Left lung (tissue), 10 donors: ENCODE results near the gene KCNH4. TPM values are rescaled to one million over a fixed set of nuclear protein-coding genes. Genes with fewer than 3 reads are reported as not detected.
A peak's percentile ranks its signal among the peaks of the same experiment; 100 is the strongest.
"Not testable (repeated sequence)": the region's sequence is repeated elsewhere in the genome, so short reads cannot be mapped to it uniquely, and the experiment has no call there.

Experiments
- ATAC-seq: fragments of 200-7000 bp; cut with Tn5 transposase; one replicate; pipeline ENCODE4 v1.9.1; 2020; ENCODE audit warnings: moderate library complexity
- DNase-seq, 4 donors: peaks; one replicate each; pipeline ENCODE4 v3.0.0-alpha.2; 2013 to 2020
- H3K27ac ChIP-seq, 2 donors: fragments of 200-600 bp; sonication (generic) in 1 of 2; one replicate each; pipeline versions ENCODE4 v1.5.0 to v1.8.0; 2020 to 2021
- H3K27me3 ChIP-seq, 2 donors: fragments of 200-600 bp; sonication (generic) in 1 of 2; one replicate each; pipeline versions ENCODE4 v1.5.0 to v1.8.0; 2020 to 2021
- H3K36me3 ChIP-seq, 2 donors: fragments of 200-600 bp; sonication (generic) in 1 of 2; one replicate each; pipeline versions ENCODE4 v1.5.0 to v1.8.0; 2020 to 2021
- H3K4me1 ChIP-seq, 2 donors: fragments of 200-600 bp; one replicate each; pipeline ENCODE4 v1.8.0; 2021
- H3K4me3 ChIP-seq, 2 donors: fragments of 200-600 bp; sonication (generic) in 1 of 2; one replicate each; pipeline versions ENCODE4 v1.5.0 to v1.8.0; 2020 to 2021; ENCODE audit warnings: mild to moderate bottlenecking in 1 of 2
- H3K9me3 ChIP-seq, 2 donors: fragments of 200-600 bp; sonication (generic) in 1 of 2; one replicate each; pipeline versions ENCODE4 v1.5.0 to v1.8.0; 2020 to 2021
- CTCF ChIP-seq, 2 donors: fragments of 200-600 bp; sonication (generic) in 1 of 2; IDR thresholded peaks; one replicate each; pipeline versions ENCODE4 v1.5.0 to v1.8.0; 2021; ENCODE audit warnings: antibody characterized with exemption in 2 of 2
- intact Hi-C, 2 donors: fragments of 100-400 bp; cut with DNase I; formaldehyde crosslinking; loops; one replicate each; pipeline versions ENCODE4 v1.11.2 to v1.14.2; 2022
- polyA plus RNA-seq, 6 donors: library from polyadenylated mRNA; unstranded; fragments of 120-200 nt; gene quantifications; one replicate each; pipeline ENCODE4 v1.2.1, GENCODE V29; 2013; ENCODE audit not compliant: insufficient read length in 6 of 6
- total RNA-seq, 2 donors: library from RNA; stranded (reverse); fragmentation: NEBNext Ultra II Directional; extraction: Animal tissue kit (Norgen Biotek cat#: 25700); gene quantifications; one replicate each; pipeline ENCODE4 v1.2.1, GENCODE V29; 2021
- donor health status: DM: no; HTN: yes; CAD: no.
- donor health status: DM: no; HTN: no; CAD: no.

KCNH4 gene
- total and polyA plus RNA-seq, 8 donors: 0.03 to 0.16 (median 0.04) TPM; not detected in 2

- ATAC-seq (no peak), DNase-seq (no peak)
- peaks cover 0 to 98% of the 10 kb centered on the region in 2 donors for H3K36me3 ChIP-seq
- TF ChIP-seq CTCF (IDR thresholded peaks at IDR 0.05): no peak
- intact Hi-C loops: no loop called here
- peaks cover 0 to 8% of the 10 kb centered on the region in 2 donors for H3K4me1 ChIP-seq
- H3K9me3 ChIP-seq: no peaks in the 10 kb centered on the region
- H3K4me3 ChIP-seq: no peak overlapping the region
- no peak overlapping the region for H3K27ac ChIP-seq
- H3K27me3 ChIP-seq: no peaks in the 10 kb centered on the region
These were observed 29.1 kb upstream of the KCNH4 start for GRCh38 chr17:42210046-42210445.

- DNase-seq, H3K9me3 ChIP-seq, H3K4me1 ChIP-seq, H3K27me3 ChIP-seq, intact Hi-C loops, H3K4me3 ChIP-seq: not testable (repeated sequence)
- H3K36me3 ChIP-seq: peaks cover 0 to 98% of the 10 kb centered on the region in 2 donors
- peak; percentile 38 for ATAC-seq
- H3K27ac ChIP-seq: peak overlapping the region in 1 of 2 donors; percentile 13
These were observed 25.2 kb upstream of the KCNH4 start for GRCh38 chr17:42206153-42206612.

- no peak for TF ChIP-seq CTCF (IDR thresholded peaks at IDR 0.05)
- H3K4me3 ChIP-seq: no peak overlapping the region
- intact Hi-C loops: no loop called here
- no peak overlapping the region for H3K27ac ChIP-seq
- peaks cover 0 to 88% of the 10 kb centered on the region in 2 donors for H3K36me3 ChIP-seq
- H3K4me1 ChIP-seq: peaks cover 0 to 18% of the 10 kb centered on the region in 2 donors
- no peaks in the 10 kb centered on the region for H3K27me3 ChIP-seq
- DNase-seq: no peak
- ATAC-seq: no peak
- H3K9me3 ChIP-seq: no peaks in the 10 kb centered on the region
These were observed 22.4 kb upstream of the KCNH4 start for GRCh38 chr17:42203354-42203753.

- H3K36me3 ChIP-seq: peaks cover 0 to 81% of the 10 kb centered on the region in 2 donors
- intact Hi-C loops: no loop called here
- no peak for TF ChIP-seq CTCF (IDR thresholded peaks at IDR 0.05)
These were observed 21.8 kb upstream of the KCNH4 start for GRCh38 chr17:42202696-42203095.

GRCh38 chr17:42202159-42202558 is 21.2 kb upstream of the KCNH4 start:
- ATAC-seq: no peak
- H3K36me3 ChIP-seq: peaks cover 0 to 76% of the 10 kb centered on the region in 2 donors
- no peaks in the 10 kb centered on the region for H3K27me3 ChIP-seq
- no peak for DNase-seq
- H3K4me3 ChIP-seq: no peak overlapping the region
- no peak for TF ChIP-seq CTCF (IDR thresholded peaks at IDR 0.05)
- H3K4me1 ChIP-seq: peaks cover 0 to 18% of the 10 kb centered on the region in 2 donors
- H3K27ac ChIP-seq: no peak overlapping the region
- intact Hi-C loops: no loop called here
- no peaks in the 10 kb centered on the region for H3K9me3 ChIP-seq

More at GRCh38 chr17:42202696-42203095, 21.8 kb upstream of the KCNH4 start:
- no peak overlapping the region for H3K4me3 ChIP-seq
- H3K27me3 ChIP-seq: no peaks in the 10 kb centered on the region
- H3K9me3 ChIP-seq: no peaks in the 10 kb centered on the region
- ATAC-seq (no peak), DNase-seq (no peak)
- no peak overlapping the region for H3K27ac ChIP-seq
- peaks cover 0 to 18% of the 10 kb centered on the region in 2 donors for H3K4me1 ChIP-seq

- TF ChIP-seq CTCF (IDR thresholded peaks at IDR 0.05): no peak
- H3K27me3 ChIP-seq: no peaks in the 10 kb centered on the region
- H3K27ac ChIP-seq: no peak overlapping the region
- intact Hi-C loops: no loop called here
- ATAC-seq: no peak
- DNase-seq: no peak
- no peaks in the 10 kb centered on the region for H3K9me3 ChIP-seq
- H3K4me3 ChIP-seq: no peak overlapping the region
- peaks cover 0 to 68% of the 10 kb centered on the region in 2 donors for H3K36me3 ChIP-seq
- H3K4me1 ChIP-seq: peaks cover 0 to 15% of the 10 kb centered on the region in 2 donors
These were observed 20.5 kb upstream of the KCNH4 start for GRCh38 chr17:42201458-42201772.
